HCT116 (cell line): ENCODE results near the gene ULBP1.

Source experiments
- CBX3 ChIP-seq: IDR thresholded peaks from 2 replicates; pipeline ENCODE4 v1.6.1; 2012; ENCODE audit warnings: low read depth
- EGR1 ChIP-seq: IDR thresholded peaks from 2 replicates; pipeline ENCODE4 v1.6.1; 2012; ENCODE audit warnings: low read depth
- MAX ChIP-seq: IDR thresholded peaks from 2 replicates; pipeline ENCODE4 v1.6.1; 2012
- SIN3A ChIP-seq: IDR thresholded peaks from 2 replicates; pipeline ENCODE4 v1.6.1; 2012; ENCODE audit warnings: low read depth

- TF ChIP-seq SIN3A (no peak), MAX (no peak), EGR1 (no peak), CBX3 (no peak)
These were observed 27.0 kb upstream of the ULBP1 start for GRCh38 chr6:149936743-149937142.
